ENCODE results near the gene CCDC122. TPM values are rescaled to one million over a fixed set of nuclear protein-coding genes. Genes with fewer than 3 reads are reported as not detected.

The CCDC122 gene
- total and polyA plus RNA-seq, 9 of the 15 experiments (the other 6 are each of a cell fraction or from before 2014, with no cell fraction given) = not detected

GRCh38 chr13:43786766-43787517, 92.6 kb downstream of the CCDC122 start, which contains the start of gene ENOX1:
ENOX1 (minus strand) TSS chr13:43786972.
- Histone ChIP-seq H3K9ac (ENCODE audit: insufficient read depth in 1 of 2, low read depth in 2 of 2, low read length in 2 of 2) (no peak within 1 kb of the TSS), H3K4me2 (ENCODE audit: insufficient read depth, low read length) (no peak within 1 kb of the TSS), H4K20me1 (replicated peaks; ENCODE audit: control insufficient read depth, insufficient read depth, low read length) (no peaks in the 10 kb centered on the region), H3K79me2 (ENCODE audit: control insufficient read depth, insufficient read depth, low read length) (no peaks in the 10 kb centered on the region), H3K36me3 (ENCODE audit: control insufficient read depth, insufficient read depth, low read length) (no peaks in the 10 kb centered on the region), H3K4me1 (replicated peaks in 1 of 2; ENCODE audit: control insufficient read depth in 2 of 2, insufficient read depth in 2 of 2, low read length in 2 of 2) (no peaks in the 10 kb centered on the region; a peak in 1 of 5 replicates), H3K27ac (ENCODE audit: extremely low read depth, low read depth, low read length) (no peak within 1 kb of the TSS), H2AFZ (ENCODE audit: low read depth, low read length) (no peak within 1 kb of the TSS), H3K4me3 (no peak within 1 kb of the TSS), H3K9me3 (replicated peaks; ENCODE audit: control insufficient read depth, insufficient read depth, low read depth, low read length) (no peaks in the 10 kb centered on the region), H3K27me3 (ENCODE audit: control insufficient read depth in 2 of 2, insufficient read depth in 2 of 2, low read length in 2 of 2) (no peaks in the 10 kb centered on the region), H3K9me1 (ENCODE audit: control insufficient read depth, insufficient read depth, low read length) (no peaks in the 10 kb centered on the region)
- FAIRE-seq (no peak), ATAC-seq (no peak), DNase-seq (ENCODE audit: extremely low read depth in 1 of 4, low spot score in 3 of 4) (no peak)
- 72% methylated on average over 5 of the region's 93 CpGs for WGBS (ENCODE audit: insufficient coverage, low coverage, missing lambda C conversion rate)
- in situ Hi-C loops (cut with MboI) (no loop called here), intact Hi-C loops (cut with micrococcal nuclease) (no loop called here)
- no peak for TF ChIP-seq MYBL2 (IDR thresholded peaks at IDR 0.05; ENCODE audit: low read depth)
- no peak for TF ChIP-seq MYBL2 (CRISPR knock-in tag; IDR thresholded peaks at IDR 0.05; ENCODE audit: borderline replicate concordance)
- no peak for TF ChIP-seq RHOXF2B (CRISPR knock-in tag; conservative IDR thresholded peaks at IDR 0.05)
- TF ChIP-seq DLX4 (CRISPR knock-in tag; IDR thresholded peaks at IDR 0.05) = no peak
- TF ChIP-seq, protein P1, sequence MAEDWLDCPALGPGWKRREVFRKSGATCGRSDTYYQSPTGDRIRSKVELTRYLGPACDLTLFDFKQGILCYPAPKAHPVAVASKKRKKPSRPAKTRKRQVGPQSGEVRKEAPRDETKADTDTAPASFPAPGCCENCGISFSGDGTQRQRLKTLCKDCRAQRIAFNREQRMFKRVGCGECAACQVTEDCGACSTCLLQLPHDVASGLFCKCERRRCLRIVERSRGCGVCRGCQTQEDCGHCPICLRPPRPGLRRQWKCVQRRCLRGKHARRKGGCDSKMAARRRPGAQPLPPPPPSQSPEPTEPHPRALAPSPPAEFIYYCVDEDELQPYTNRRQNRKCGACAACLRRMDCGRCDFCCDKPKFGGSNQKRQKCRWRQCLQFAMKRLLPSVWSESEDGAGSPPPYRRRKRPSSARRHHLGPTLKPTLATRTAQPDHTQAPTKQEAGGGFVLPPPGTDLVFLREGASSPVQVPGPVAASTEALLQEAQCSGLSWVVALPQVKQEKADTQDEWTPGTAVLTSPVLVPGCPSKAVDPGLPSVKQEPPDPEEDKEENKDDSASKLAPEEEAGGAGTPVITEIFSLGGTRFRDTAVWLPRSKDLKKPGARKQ (CRISPR knock-in tag; IDR thresholded peaks at IDR 0.05) = no peak
- TF ChIP-seq ZNF764 (CRISPR knock-in tag; IDR thresholded peaks at IDR 0.05; ENCODE audit: low read depth) = no peak
- no peak for TF ChIP-seq PTBP1 (IDR thresholded peaks at IDR 0.05; ENCODE audit: low read depth, low read length)
- no peak for TF ChIP-seq NFE2L1 (tag; IDR thresholded peaks at IDR 0.05; ENCODE audit: borderline replicate concordance, low read depth)
- no peak for TF ChIP-seq ZNF232 (CRISPR knock-in tag; IDR thresholded peaks at IDR 0.05)
- TF ChIP-seq TAF15 (IDR thresholded peaks at IDR 0.05; ENCODE audit: low read depth, low read length) = no peak
- TF ChIP-seq ZNF354B (CRISPR knock-in tag; IDR thresholded peaks at IDR 0.05) = no peak
- TF ChIP-seq CHD1 (IDR thresholded peaks at IDR 0.05; ENCODE audit: low read length) = no peak
- no peak for TF ChIP-seq KDM4B (IDR thresholded peaks at IDR 0.05; ENCODE audit: borderline replicate concordance in 2 of 2, low read depth in 1 of 2)
- TF ChIP-seq ZNF280B (CRISPR knock-in tag; IDR thresholded peaks at IDR 0.05) = no peak
- no peak for TF ChIP-seq ZNF778 (CRISPR knock-in tag; IDR thresholded peaks at IDR 0.05)
- no peak for TF ChIP-seq E2F1 (CRISPR knock-in tag; IDR thresholded peaks at IDR 0.05)
- no peak for TF ChIP-seq ZNF239 (CRISPR knock-in tag; IDR thresholded peaks at IDR 0.05)
- no peak for TF ChIP-seq MTA1 (IDR thresholded peaks at IDR 0.05; ENCODE audit: borderline replicate concordance)
- TF ChIP-seq GABPB2 (CRISPR knock-in tag; conservative IDR thresholded peaks at IDR 0.05) = no peak
- no TSS peak for BruUV-seq (replicated peaks)
- POLR2A ChIA-PET = no interaction called here
- CTCF ChIA-PET (ENCODE audit: low intra/inter-chr PET ratio) = no interaction called here

Data from K562 (cell line).